HCT116 (cell line): ENCODE data around the gene FBXL15. TPM values are rescaled to one million over a fixed set of nuclear protein-coding genes. Genes with fewer than 3 reads are reported as not detected.

Experiments used
- ATAC-seq: fragments of 200-7000 bp; cut with Tn5 transposase; 2 replicates; pipeline ENCODE4 v1.9.1; 2020; ENCODE audit warnings: mild to moderate bottlenecking, moderate library complexity
- BruUV-seq: library from RNA; stranded (reverse); fragments of 400-500 nt; replicated peaks from 2 replicates; lab custom pipeline; 2021; lab: Mats Ljungman, UMichigan
- CTCF ChIA-PET: fragments of 300-600 bp; sonication (Branson Sonifier 250); formaldehyde crosslinking; loops from one replicate; lab custom pipeline; 2021; ENCODE audit warnings: antibody characterized with exemption; lab: Charles Lee
- POLR2A ChIA-PET: fragments of 300-600, 350-600 bp; sonication (Branson Sonifier 250); formaldehyde crosslinking; loops from one replicate; lab custom pipeline; 2021; ENCODE audit warnings: antibody characterized with exemption; lab: Charles Lee
- RAD21 ChIA-PET, 2 experiments: fragments of 300-600 bp; sonication (Branson Sonifier 250); formaldehyde crosslinking; loops; one replicate each; lab custom pipeline; 2023; ENCODE audit warnings: low total read pairs in 2 of 2; ENCODE audit not compliant: uncharacterized antibody in 2 of 2, unreplicated experiment in 2 of 2, low non-redundant PET in 1 of 2; lab: Charles Lee
- DNase-seq: peaks from one replicate; pipeline ENCODE4 v3.0.0-alpha.2; 2010; ENCODE audit warnings: low read depth, low spot score
- H2AFZ ChIP-seq: fragments of 200-600 bp; shearing (Covaris generic), sonication (generic); 2 replicates; pipeline ENCODE4 v1.6.1; 2017; ENCODE audit warnings: low read depth, mixed run types, mixed read lengths, antibody characterized with exemption, low read length; ENCODE audit not compliant: poor library complexity, severe bottlenecking
- H3K27ac ChIP-seq: 2 replicates; pipeline ENCODE4 v1.5.1; 2012; ENCODE audit warnings: low read depth, low read length
- H3K27me3 ChIP-seq: fragments of 200-600 bp; sonication (generic); 2 replicates; pipeline ENCODE4 v1.6.1; 2016; ENCODE audit warnings: mixed run types, low read length, mixed read lengths; ENCODE audit not compliant: insufficient read depth
- H3K36me3 ChIP-seq, 2 experiments: fragments of 200-500 bp in 1 of 2; fragments of 200-600 bp in 1 of 2; sonication (Bioruptor generic) in 1 of 2; sonication (generic) in 1 of 2; 2 replicates each; pipeline versions ENCODE4 v1.5.1 to v1.6.1; 2014 to 2016; ENCODE audit warnings: low read length in 2 of 2, inconsistent platforms in 1 of 2, mixed read lengths in 1 of 2, mixed run types in 1 of 2; ENCODE audit not compliant: insufficient read depth in 2 of 2, control insufficient read depth in 1 of 2
- H3K4me1 ChIP-seq, 2 experiments: fragments of 200-600 bp in 1 of 2; sonication (generic) in 1 of 2; 2 replicates each; pipeline versions ENCODE4 v1.5.1 to v1.6.1; 2012 to 2017; ENCODE audit warnings: low read length in 2 of 2, inconsistent platforms in 1 of 2, mild to moderate bottlenecking in 1 of 2, mixed read lengths in 1 of 2, mixed run types in 1 of 2, moderate library complexity in 1 of 2; ENCODE audit not compliant: insufficient read depth in 2 of 2, control insufficient read depth in 1 of 2
- H3K4me2 ChIP-seq: fragments of 200-600 bp; sonication (generic); 2 replicates; pipeline ENCODE4 v1.6.1; 2017; ENCODE audit warnings: mixed run types, low read length, mixed read lengths
- H3K4me3 ChIP-seq, 2 experiments: fragments of 200-600 bp in 1 of 2; sonication (generic) in 1 of 2; replicated peaks in 1 of 2; 2 replicates each; pipeline ENCODE4 v1.5.1; 2011 to 2016; ENCODE audit warnings: low read length in 2 of 2, control low read depth in 1 of 2, low read depth in 1 of 2, mild to moderate bottlenecking in 1 of 2, mixed read lengths in 1 of 2, mixed run types in 1 of 2
- H3K79me2 ChIP-seq: fragments of 200-600 bp; sonication (generic); 2 replicates; pipeline ENCODE4 v1.6.1; 2017; ENCODE audit warnings: mild to moderate bottlenecking, mixed run types, low read length, moderate library complexity, mixed read lengths; ENCODE audit not compliant: insufficient read depth
- H3K9ac ChIP-seq: fragments of 200-600 bp; sonication (generic); 2 replicates; pipeline ENCODE4 v1.6.1; 2016; ENCODE audit warnings: low read length, mixed read lengths
- H3K9me2 ChIP-seq: fragments of 200-600 bp; sonication (generic), shearing (Covaris generic); 2 replicates; pipeline ENCODE4 v1.6.1; 2017; ENCODE audit warnings: mixed run types, mild to moderate bottlenecking, moderate library complexity; ENCODE audit not compliant: insufficient read depth
- H3K9me3 ChIP-seq, 2 experiments: fragments of 200-500 bp in 1 of 2; fragments of 200-600 bp in 1 of 2; sonication (Bioruptor generic) in 1 of 2; sonication (generic) in 1 of 2; 2 replicates each; pipeline ENCODE4 v1.6.1; 2014 to 2017; ENCODE audit warnings: low read length in 2 of 2, mixed read lengths in 2 of 2, inconsistent platforms in 1 of 2, low read depth in 1 of 2, mild to moderate bottlenecking in 1 of 2, mixed run types in 1 of 2, moderate library complexity in 1 of 2; ENCODE audit not compliant: control insufficient read depth in 1 of 2, insufficient read depth in 1 of 2
- H4K20me1 ChIP-seq: fragments of 200-600 bp; sonication (generic), shearing (Covaris generic); 2 replicates; pipeline ENCODE4 v1.6.1; 2017; ENCODE audit warnings: mixed run types, mild to moderate bottlenecking, moderate library complexity; ENCODE audit not compliant: insufficient read depth
- CTCF ChIP-seq, 3 experiments: fragments of 200-600 bp in 1 of 3; sonication (generic) in 1 of 3; IDR thresholded peaks in 2 of 3; conservative IDR thresholded peaks in 1 of 3; 2 replicates each; pipeline ENCODE4 v1.5.1; 2012 to 2017; ENCODE audit warnings: low read depth in 2 of 3, low read length in 2 of 3, antibody characterized with exemption in 1 of 3, borderline replicate concordance in 1 of 3, control low read depth in 1 of 3, mild to moderate bottlenecking in 1 of 3, mixed read lengths in 1 of 3, mixed run types in 1 of 3, moderate library complexity in 1 of 3; ENCODE audit not compliant: insufficient read depth in 1 of 3
- EGR1 ChIP-seq: IDR thresholded peaks from 2 replicates; pipeline ENCODE4 v1.6.1; 2012; ENCODE audit warnings: low read depth
- RAD21 ChIP-seq: IDR thresholded peaks from 2 replicates; pipeline ENCODE4 v1.6.1; 2012; ENCODE audit warnings: low read depth, mild to moderate bottlenecking
- SIN3A ChIP-seq: IDR thresholded peaks from 2 replicates; pipeline ENCODE4 v1.6.1; 2012; ENCODE audit warnings: low read depth
- TCF7L2 ChIP-seq: IDR thresholded peaks from 2 replicates; pipeline ENCODE4 v1.7.0; 2011; ENCODE audit warnings: borderline replicate concordance, inconsistent platforms; ENCODE audit not compliant: insufficient read depth, insufficient read length; ENCODE audit errors: extremely low read depth
- ZFX ChIP-seq: fragments of 450-650 bp; IDR thresholded peaks from 2 replicates; pipeline ENCODE4 v1.6.1; 2017
- ZNF274 ChIP-seq: fragments of 200-500 bp; sonication (Bioruptor generic); IDR thresholded peaks from 2 replicates; pipeline ENCODE4 v1.6.1; 2014; ENCODE audit warnings: mild to moderate bottlenecking, low read depth, low read length, inconsistent platforms
- intact Hi-C: fragments of 100-400 bp; cut with micrococcal nuclease; formaldehyde crosslinking; loops from 2 replicates; pipeline ENCODE4 v1.10.0; 2022
- total RNA-seq: library from RNA; stranded (reverse); gene quantifications from one replicate; pipeline ENCODE4 v1.2.1, GENCODE V29; 2021; ENCODE audit not compliant: unreplicated experiment

Gene FBXL15
- total RNA-seq, 1 experiment from 2014 or later = 21.1 TPM

GRCh38 chr10:102420181-102420713 is 389 bp upstream of the FBXL15 start (continued):
- TF ChIP-seq ZNF274 (no peak), CTCF (IDR thresholded peaks at IDR 0.05 in 2 of 3, conservative IDR thresholded peaks at IDR 0.05 in 1 of 3; ENCODE audit: borderline replicate concordance in 1 of 3, insufficient read depth in 1 of 3, low read depth in 2 of 3, low read length in 2 of 3) (no peak), SIN3A (no peak), TCF7L2 (no peak), EGR1 (no peak)
- TF ChIP-seq, all 23 proteins: peak for 0

GRCh38 chr10:102421507-102421756 is 796 bp downstream of the FBXL15 start:
- TF ChIP-seq SIN3A (no peak), ZFX (peak; percentile 69), RAD21 (no peak)
- ATAC-seq (peak; percentile 2; the same call in 1 of the 2 replicates), DNase-seq (no peak)
- no peak overlapping the region for H2AFZ ChIP-seq
- H3K4me1 ChIP-seq = peaks cover 15 to 33% of the 10 kb centered on the region in 2 experiments; a peak in 3 of 4 replicates
- H3K9ac ChIP-seq = peak overlapping the region; percentile 87
- H3K4me2 ChIP-seq = peak overlapping the region; percentile 93
- H3K27ac ChIP-seq = peak overlapping the region; percentile 77
- peak overlapping the region; percentile 87 to 94 for H3K4me3 ChIP-seq
- ChIA-PET POLR2A (interaction anchor here (1.0 to 4.2 kb wide), 15 partner anchors 8 to 252 kb away, joined by 3 to 47 read pairs (median 6); partner anchors contain the start of genes C10orf95, CUEDC2 and NFKB2), RAD21 (interaction anchor here (1.0 to 1.8 kb wide), 5 partner anchors 11 to 191 kb away, joined by 3 to 7 read pairs (median 5); partner anchors contain the start of genes ACTR1A (in 1 of the 2), CUEDC2 (in 1 of the 2) and NFKB2 (in 1 of the 2)), CTCF (interaction anchor here (1.0 to 4.7 kb wide), 16 partner anchors 10 to 819 kb away, joined by 3 to 98 read pairs (median 13); partner anchors contain the start of genes C10orf95, CUEDC2, ELOVL3 and NFKB2)
- H3K27me3 ChIP-seq = no peaks in the 10 kb centered on the region
- H3K79me2 ChIP-seq = peaks cover 11% of the 10 kb centered on the region
- H3K36me3 ChIP-seq = peaks cover 0 to 11% of the 10 kb centered on the region in 2 experiments; a peak in 1 of 4 replicates
- H4K20me1 ChIP-seq = no peaks in the 10 kb centered on the region
- H3K9me2 ChIP-seq = no peaks in the 10 kb centered on the region
- no peaks in the 10 kb centered on the region for H3K9me3 ChIP-seq
- BruUV-seq = TSS peak; percentile 57
- intact Hi-C loops = loop anchor here (2.0 to 5.0 kb wide), 2 partner anchors 41 to 57 kb away; no protein-coding TSS in a partner anchor
